Upper lobe of right lung (tissue), 1 donor: Measurements from ENCODE around the gene SLC35C1. TPM values are rescaled to one million over a fixed set of nuclear protein-coding genes. Genes with fewer than 3 reads are reported as not detected.

Experiments
- ATAC-seq: fragments of 200-7000 bp; cut with Tn5 transposase; one replicate; pipeline ENCODE4 v1.9.1; 2020; ENCODE audit warnings: mild to moderate bottlenecking, moderate library complexity
- DNase-seq: peaks from one replicate; pipeline ENCODE4 v3.0.0-alpha.2; 2020
- H3K27ac ChIP-seq: fragments of 200-600 bp; one replicate; pipeline ENCODE4 v1.8.0; 2022
- H3K27me3 ChIP-seq: fragments of 200-600 bp; one replicate; pipeline ENCODE4 v1.8.0; 2022; ENCODE audit warnings: mild to moderate bottlenecking
- H3K36me3 ChIP-seq: fragments of 200-600 bp; one replicate; pipeline ENCODE4 v1.8.0; 2022
- H3K4me1 ChIP-seq: fragments of 200-600 bp; one replicate; pipeline ENCODE4 v1.8.0; 2022
- H3K4me3 ChIP-seq: fragments of 200-600 bp; one replicate; pipeline ENCODE4 v1.8.0; 2022; ENCODE audit warnings: mild to moderate bottlenecking
- H3K9me3 ChIP-seq: fragments of 200-600 bp; one replicate; pipeline ENCODE4 v1.8.0; 2022
- CTCF ChIP-seq: fragments of 200-600 bp; IDR thresholded peaks from one replicate; pipeline ENCODE4 v1.8.0; 2022; ENCODE audit warnings: antibody characterized with exemption
- intact Hi-C: fragments of 100-400 bp; cut with DNase I; formaldehyde crosslinking; loops from one replicate; pipeline ENCODE4 v1.11.0; 2022
- total RNA-seq: library from RNA; stranded (reverse); fragmentation: NEBNext Ultra II Directional; extraction: Animal tissue kit (Norgen Biotek cat#: 25700); gene quantifications from one replicate; pipeline ENCODE4 v1.2.1, GENCODE V29; 2021
- donor health status: DM: no; HTN: yes; CAD: no; lungs with severe emphysema.

SLC35C1 gene
- total RNA-seq, 1 donor from 2014 or later: 25.1 TPM

GRCh38 chr11:45848654-45849081 lies 43.7 kb downstream of the SLC35C1 start:
- TF ChIP-seq CTCF: no peak
- Histone ChIP-seq H3K4me3 (peak overlapping the region; percentile 98), H3K36me3 (peaks cover 4% of the 10 kb centered on the region), H3K27ac (peak overlapping the region; percentile 99), H3K9me3 (no peaks in the 10 kb centered on the region), H3K27me3 (no peaks in the 10 kb centered on the region), H3K4me1 (peaks cover 58% of the 10 kb centered on the region)
- DNase-seq (no peak), ATAC-seq (peak; percentile 35)
- intact Hi-C loops: no loop called here

GRCh38 chr11:45850446-45850845 lies 45.5 kb downstream of the SLC35C1 start:
- no peak for ATAC-seq
- TF ChIP-seq CTCF: no peak
- DNase-seq: no peak
- H3K36me3 ChIP-seq: peaks cover 5% of the 10 kb centered on the region
- no peaks in the 10 kb centered on the region for H3K27me3 ChIP-seq
- H3K4me1 ChIP-seq: peaks cover 74% of the 10 kb centered on the region
- H3K4me3 ChIP-seq: no peak overlapping the region
- H3K9me3 ChIP-seq: no peaks in the 10 kb centered on the region
- H3K27ac ChIP-seq: no peak overlapping the region
- intact Hi-C loops: no loop called here

GRCh38 chr11:45851228-45851627 lies 46.3 kb downstream of the SLC35C1 start:
- DNase-seq: no peak
- no peaks in the 10 kb centered on the region for H3K27me3 ChIP-seq
- intact Hi-C loops: no loop called here
- peaks cover 81% of the 10 kb centered on the region for H3K4me1 ChIP-seq
- no peak for ATAC-seq
- no peak overlapping the region for H3K27ac ChIP-seq
- H3K4me3 ChIP-seq: no peak overlapping the region
- peaks cover 13% of the 10 kb centered on the region for H3K36me3 ChIP-seq
- no peak for TF ChIP-seq CTCF
- no peaks in the 10 kb centered on the region for H3K9me3 ChIP-seq

- ATAC-seq (no peak), DNase-seq (no peak)
- intact Hi-C loops: no loop called here
- peaks cover 85% of the 10 kb centered on the region for H3K4me1 ChIP-seq
- no peaks in the 10 kb centered on the region for H3K9me3 ChIP-seq
- H3K27me3 ChIP-seq: no peaks in the 10 kb centered on the region
- peak overlapping the region; percentile 20 for H3K27ac ChIP-seq
- peaks cover 22% of the 10 kb centered on the region for H3K36me3 ChIP-seq
- no peak for TF ChIP-seq CTCF
- no peak overlapping the region for H3K4me3 ChIP-seq
These were observed 47.2 kb downstream of the SLC35C1 start for GRCh38 chr11:45852018-45852711.

- ATAC-seq (no peak), DNase-seq (no peak)
- Histone ChIP-seq H3K4me3 (no peak overlapping the region), H3K36me3 (peaks cover 25% of the 10 kb centered on the region), H3K4me1 (peaks cover 90% of the 10 kb centered on the region), H3K9me3 (no peaks in the 10 kb centered on the region), H3K27me3 (no peaks in the 10 kb centered on the region), H3K27ac (no peak overlapping the region)
- intact Hi-C loops: no loop called here
- no peak for TF ChIP-seq CTCF
These were observed 47.8 kb downstream of the SLC35C1 start for GRCh38 chr11:45852712-45853101.
